IPS-NIHi11 (cell line): ENCODE results near the gene STEAP2.
"Not testable (repeated sequence)": the region's sequence is repeated elsewhere in the genome, so short reads cannot be mapped to it uniquely, and the experiment has no call there.

Source experiments
- DNase-seq: peaks from one replicate; pipeline ENCODE4 v3.0.0; 2012; ENCODE audit warnings: mixed read lengths, low spot score

The STEAP2 gene

GRCh38 chr7:90211391-90212148 lies at the start of gene STEAP2:
TSS of gene STEAP2 (plus strand) at chr7:90211740. CDS start at chr7:90225083, 13,343 bp downstream.
- DNase-seq, result peak; percentile 91

GRCh38 chr7:90163534-90163933 lies 48.0 kb upstream of the STEAP2 start:
- no peak for DNase-seq

GRCh38 chr7:90165724-90166123 lies 45.8 kb upstream of the STEAP2 start:
- DNase-seq, result no peak

GRCh38 chr7:90166153-90166552 lies 45.4 kb upstream of the STEAP2 start:
- DNase-seq, result no peak

- no peak for DNase-seq
Observed at GRCh38 chr7:90167361-90167760, 44.2 kb upstream of the STEAP2 start.

- DNase-seq, result no peak
Observed at GRCh38 chr7:90169891-90170290, 41.6 kb upstream of the STEAP2 start.

- no peak for DNase-seq
Observed at GRCh38 chr7:90172121-90172520, 39.4 kb upstream of the STEAP2 start.

- no peak for DNase-seq
Observed at GRCh38 chr7:90172624-90173023, 38.9 kb upstream of the STEAP2 start.

GRCh38 chr7:90173127-90173844 lies 38.3 kb upstream of the STEAP2 start:
- no peak for DNase-seq

- DNase-seq, result no peak
Observed at GRCh38 chr7:90175667-90176066, 35.9 kb upstream of the STEAP2 start.

GRCh38 chr7:90176195-90176594 lies 35.3 kb upstream of the STEAP2 start:
- no peak for DNase-seq

GRCh38 chr7:90178166-90178565 lies 33.4 kb upstream of the STEAP2 start:
- DNase-seq, result no peak

GRCh38 chr7:90178679-90179278 lies 32.8 kb upstream of the STEAP2 start:
- DNase-seq, result no peak

GRCh38 chr7:90180011-90180585 lies 31.4 kb upstream of the STEAP2 start:
- no peak for DNase-seq

GRCh38 chr7:90180649-90181048 lies 30.9 kb upstream of the STEAP2 start:
- DNase-seq, result no peak

GRCh38 chr7:90181485-90181884 lies 30.1 kb upstream of the STEAP2 start:
- no peak for DNase-seq

GRCh38 chr7:90186290-90186689 lies 25.2 kb upstream of the STEAP2 start:
- DNase-seq, result not testable (repeated sequence)

- DNase-seq, result no peak
Observed at GRCh38 chr7:90187507-90188050, 24.0 kb upstream of the STEAP2 start.

GRCh38 chr7:90188281-90188680 lies 23.3 kb upstream of the STEAP2 start:
- no peak for DNase-seq

GRCh38 chr7:90190995-90191394 lies 20.5 kb upstream of the STEAP2 start:
- no peak for DNase-seq

- DNase-seq, result no peak
Observed at GRCh38 chr7:90191648-90192047, 19.9 kb upstream of the STEAP2 start.
